Activated CD8-positive, alpha-beta memory T cell treated with anti-CD3 and anti-CD28 coated beads, Interleukin-2, amount 50 U/mL, for 24 hours (primary cell): ENCODE results near the gene SHISAL1.
A peak's percentile ranks its signal among the peaks of the same experiment; 100 is the strongest.

Experiments used
- DNase-seq: peaks from one replicate; pipeline ENCODE4 v3.0.0-alpha.2; 2020; ENCODE audit errors: extremely low read depth

SHISAL1 gene

GRCh38 chr22:44312766-44313165 is at the start of gene SHISAL1:
TSS of gene SHISAL1 (minus strand) at chr22:44312951. CDS start at chr22:44300945, 12,006 bp downstream.
- DNase-seq, result no peak

DNA sequence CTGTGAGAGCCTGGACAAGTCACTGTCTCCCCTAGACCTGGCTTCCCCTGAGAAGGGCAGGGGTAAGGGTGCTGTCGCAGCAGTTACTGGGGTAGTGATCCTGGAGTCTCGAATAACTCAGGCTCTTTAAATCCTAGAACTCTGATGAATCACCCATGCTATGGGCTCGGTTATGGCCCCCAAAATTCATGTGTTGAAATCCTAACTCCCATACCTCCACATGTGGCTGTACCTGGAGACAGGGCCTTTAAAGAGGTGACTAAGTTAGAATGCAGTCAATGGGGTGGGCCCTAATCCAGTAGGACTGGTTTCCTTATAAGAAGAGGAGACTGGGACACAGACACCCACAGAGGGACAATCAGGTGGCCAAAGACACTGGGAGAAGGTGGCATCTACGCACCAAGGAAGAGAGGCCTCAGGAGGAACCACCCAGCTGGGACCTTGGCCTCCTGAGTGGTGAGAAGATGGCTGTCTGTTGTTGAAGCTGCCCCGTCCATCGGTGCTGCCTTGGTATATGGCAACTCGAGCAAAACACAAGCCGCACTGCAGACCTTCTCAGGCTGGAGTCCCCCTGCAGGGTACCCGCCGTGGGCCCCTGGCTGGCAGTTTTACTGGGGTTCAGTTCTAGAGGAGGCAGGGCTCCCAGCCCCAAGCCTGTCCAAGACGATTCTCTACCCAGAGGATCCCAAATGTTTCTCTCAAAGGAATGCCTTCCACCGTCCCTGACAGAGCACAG is 48.8 kb upstream of the SHISAL1 start:
- no peak for DNase-seq

DNA sequence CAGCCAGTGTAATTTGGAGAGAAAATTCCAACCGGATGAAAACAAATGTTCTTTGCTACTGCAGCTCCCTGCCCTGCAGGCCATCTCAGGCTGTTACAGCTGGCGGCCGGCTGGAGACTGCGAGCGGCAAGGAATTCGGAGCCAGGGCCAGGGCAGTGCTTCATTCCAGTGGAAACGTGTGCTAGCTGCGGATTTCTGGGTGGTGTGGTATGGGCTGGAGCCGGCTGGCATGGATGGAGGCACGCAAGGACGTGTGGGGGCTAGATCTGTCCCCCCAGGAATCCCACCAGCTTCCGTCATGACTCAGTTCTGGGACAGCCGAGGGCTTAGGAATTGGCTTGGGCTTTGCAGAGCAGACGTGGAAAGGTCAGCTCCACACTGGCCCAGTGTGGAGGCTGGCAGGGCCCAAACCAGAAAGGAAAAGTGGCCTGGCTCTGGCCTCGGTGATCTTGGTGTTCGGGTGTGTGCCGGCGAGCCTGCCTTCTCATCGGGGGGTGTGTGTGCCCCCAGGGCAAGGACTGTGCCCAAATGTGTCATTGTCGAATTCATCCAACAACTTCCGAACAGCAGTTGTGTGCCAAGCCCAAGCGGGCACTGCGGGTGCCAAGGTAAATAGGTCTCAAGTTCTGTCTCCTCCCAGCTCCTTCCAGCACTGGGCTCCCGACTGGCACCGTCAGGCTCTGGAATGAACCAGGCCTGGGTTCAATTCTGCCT is 48.1 kb upstream of the SHISAL1 start:
- DNase-seq, result no peak

GRCh38 chr22:44360306-44360667 is 47.5 kb upstream of the SHISAL1 start:
- DNase-seq, result no peak

DNA sequence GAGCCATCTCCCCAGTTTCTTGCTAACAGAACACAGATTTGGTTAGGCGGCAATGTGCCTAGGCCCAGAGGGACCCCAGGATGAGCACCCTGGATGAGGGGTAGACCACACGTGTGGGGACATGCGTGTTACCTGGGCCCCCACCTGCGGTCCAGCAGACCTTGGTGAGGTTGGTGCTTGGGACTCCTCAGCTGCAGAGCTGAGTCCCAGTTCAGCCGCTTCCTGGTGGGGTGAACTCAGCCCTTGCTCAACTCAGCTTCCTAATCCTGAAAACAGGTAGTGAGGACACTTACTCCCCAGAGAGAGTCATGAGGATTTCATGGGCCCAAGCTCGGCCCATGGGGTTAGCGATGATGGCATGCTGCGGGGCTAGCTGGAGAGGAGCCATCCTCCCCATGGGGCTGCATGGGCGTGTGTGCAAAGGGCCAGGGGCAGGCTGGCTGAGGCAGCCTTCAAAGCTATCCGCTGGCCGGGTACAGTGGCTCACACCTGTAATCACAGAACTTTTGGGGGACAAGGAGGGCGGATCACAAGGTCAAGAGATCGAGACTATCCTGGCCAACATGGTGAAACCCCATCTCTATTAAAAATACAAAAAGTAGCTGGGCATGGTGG is 46.9 kb upstream of the SHISAL1 start:
- no peak for DNase-seq

GRCh38 chr22:44358709-44359440 is 46.1 kb upstream of the SHISAL1 start:
- DNase-seq, result no peak

GRCh38 chr22:44357966-44358465 is 45.3 kb upstream of the SHISAL1 start:
- no peak for DNase-seq

GRCh38 chr22:44357296-44357965 is 44.7 kb upstream of the SHISAL1 start:
- no peak for DNase-seq

- no peak for DNase-seq
These were observed 42.9 kb upstream of the SHISAL1 start for GRCh38 chr22:44355716-44356070.

GRCh38 chr22:44354288-44354687 is 41.5 kb upstream of the SHISAL1 start:
- no peak for DNase-seq

DNA sequence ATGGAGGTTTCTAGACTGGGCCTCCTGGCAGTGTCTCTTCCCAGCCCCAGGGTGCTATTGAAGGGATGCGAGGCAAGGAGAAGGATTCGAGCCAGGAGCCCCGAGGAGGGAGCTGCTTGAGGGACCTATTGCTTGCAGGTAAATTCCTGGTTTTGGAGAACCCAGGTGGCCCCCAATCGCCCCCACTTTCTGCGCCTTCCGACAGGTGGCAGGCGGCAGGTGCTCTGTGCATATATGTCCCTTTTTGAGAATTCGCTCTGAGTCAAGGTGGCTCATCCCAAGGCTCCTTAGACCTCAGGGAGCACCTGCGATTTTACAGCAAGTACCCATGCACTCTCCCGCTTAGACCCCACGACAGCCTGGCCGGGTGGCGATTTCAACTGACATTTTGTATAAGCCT is 40.3 kb upstream of the SHISAL1 start:
- no peak for DNase-seq

DNA sequence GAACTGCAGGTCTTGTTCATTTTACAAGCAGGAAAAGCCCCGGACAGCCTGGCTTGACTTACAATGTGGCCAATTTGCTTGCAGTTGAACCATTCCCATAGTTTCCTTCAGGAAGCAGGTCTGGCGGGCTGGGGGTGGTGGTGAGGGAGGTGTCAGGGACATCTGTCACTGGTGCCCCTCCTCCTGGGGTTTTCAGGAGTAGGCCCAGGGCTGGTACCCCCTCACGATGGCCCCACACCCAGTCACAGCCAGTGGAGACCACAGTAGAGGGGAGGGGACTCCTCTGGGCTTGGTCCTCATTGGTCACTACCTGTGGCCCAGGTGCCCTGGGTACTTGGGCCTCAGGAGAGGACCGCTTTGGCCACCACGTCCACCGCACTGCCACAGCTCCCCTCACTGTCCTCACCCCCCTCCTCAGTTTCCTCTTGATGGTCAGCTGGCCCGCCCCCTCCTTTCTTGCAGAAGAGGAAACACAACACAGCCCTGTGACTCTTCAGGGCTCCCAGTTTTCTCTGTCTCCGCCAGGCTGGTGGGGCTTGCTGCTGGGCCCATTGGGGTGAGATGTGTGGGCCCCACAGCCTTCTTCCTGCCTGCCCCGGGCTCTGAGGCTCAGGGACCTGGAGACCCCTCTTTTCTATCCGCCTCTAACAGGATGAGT is 39.8 kb upstream of the SHISAL1 start:
- no peak for DNase-seq

GRCh38 chr22:44351685-44352377 is 39.1 kb upstream of the SHISAL1 start:
- DNase-seq, result peak; percentile 2

DNA sequence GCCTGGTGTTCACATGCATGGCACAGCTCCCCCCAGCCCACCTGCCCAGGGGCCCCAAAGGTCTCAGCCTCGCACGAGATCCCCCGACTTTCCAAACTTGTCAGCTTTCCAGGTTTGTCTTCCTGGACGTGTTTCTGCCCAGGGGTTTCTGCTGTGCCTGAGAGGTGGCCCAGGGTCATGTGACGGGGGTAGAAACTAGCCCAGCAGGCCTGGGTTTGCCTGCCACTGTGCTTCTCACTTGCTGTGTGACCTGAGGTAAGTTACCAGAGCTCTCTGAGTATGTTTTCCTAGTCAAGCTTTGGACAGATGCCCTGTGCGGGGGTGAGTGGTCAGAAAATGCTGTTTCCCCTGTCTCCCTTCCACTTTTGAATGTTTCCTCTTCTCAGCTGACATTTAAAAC is 38.3 kb upstream of the SHISAL1 start:
- DNase-seq, result no peak

- no peak for DNase-seq
These were observed 36.8 kb upstream of the SHISAL1 start for GRCh38 chr22:44349594-44349993.

GRCh38 chr22:44348971-44349560 is 36.3 kb upstream of the SHISAL1 start:
- DNase-seq, result no peak

DNA sequence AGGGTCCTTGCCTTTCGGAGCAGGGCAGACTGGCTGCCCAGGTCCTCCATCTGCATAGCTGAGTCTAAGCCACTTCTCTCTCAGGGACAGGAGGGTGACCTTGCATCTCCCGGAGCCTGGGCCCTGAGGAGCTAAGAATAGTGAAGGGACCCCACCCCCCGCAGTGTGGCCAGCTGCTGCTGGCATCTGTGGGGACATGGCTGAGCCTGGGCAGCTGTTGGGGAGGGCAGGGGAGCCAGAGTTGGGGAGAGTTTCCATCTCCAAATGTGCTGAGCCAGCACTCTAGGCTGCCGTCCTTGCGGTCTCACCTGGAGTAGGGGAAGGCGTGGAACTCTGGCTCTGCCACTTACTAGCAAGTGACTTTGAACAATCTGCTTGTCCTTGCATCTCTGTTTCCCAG is 34.8 kb upstream of the SHISAL1 start:
- no peak for DNase-seq

DNA sequence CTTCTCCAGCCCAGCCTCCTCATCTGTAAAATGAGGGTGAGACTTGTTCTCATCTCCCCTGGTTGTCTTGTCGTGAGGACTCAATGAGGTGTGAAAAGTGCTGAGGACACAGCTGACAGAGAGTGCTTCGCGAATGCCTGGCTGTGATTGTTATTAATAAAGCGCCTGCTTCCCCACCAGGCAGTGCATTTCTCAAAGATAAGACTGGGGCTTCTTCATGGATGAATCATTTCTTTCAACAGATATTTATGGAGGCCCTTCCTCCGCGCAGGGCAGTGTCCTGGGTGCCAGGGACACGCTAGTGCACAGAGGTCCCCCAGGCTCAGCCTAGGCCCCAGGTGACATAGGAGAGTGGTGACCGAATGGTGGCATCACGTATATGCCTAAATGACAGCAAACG is 34.3 kb upstream of the SHISAL1 start:
- DNase-seq, result no peak

DNA sequence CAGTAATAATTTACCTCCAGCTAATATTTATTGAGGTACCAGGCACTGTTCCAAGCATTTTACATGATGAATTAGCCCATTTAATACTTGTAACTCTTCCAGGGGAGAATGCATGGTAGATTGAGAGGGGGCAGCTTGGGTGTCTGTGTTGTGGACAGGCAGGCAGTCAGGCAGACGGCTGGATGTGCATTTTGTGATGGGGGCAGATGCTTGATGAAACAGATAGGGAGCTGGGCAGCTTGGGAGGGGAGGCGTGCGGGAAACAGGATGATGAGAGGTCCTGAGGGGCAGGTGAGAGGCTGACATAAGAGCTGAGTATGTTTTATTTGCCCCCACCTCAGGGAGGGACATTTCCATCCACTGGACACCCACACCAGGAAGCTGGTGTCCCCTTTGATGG is 33.1 kb upstream of the SHISAL1 start:
- DNase-seq, result no peak

DNA sequence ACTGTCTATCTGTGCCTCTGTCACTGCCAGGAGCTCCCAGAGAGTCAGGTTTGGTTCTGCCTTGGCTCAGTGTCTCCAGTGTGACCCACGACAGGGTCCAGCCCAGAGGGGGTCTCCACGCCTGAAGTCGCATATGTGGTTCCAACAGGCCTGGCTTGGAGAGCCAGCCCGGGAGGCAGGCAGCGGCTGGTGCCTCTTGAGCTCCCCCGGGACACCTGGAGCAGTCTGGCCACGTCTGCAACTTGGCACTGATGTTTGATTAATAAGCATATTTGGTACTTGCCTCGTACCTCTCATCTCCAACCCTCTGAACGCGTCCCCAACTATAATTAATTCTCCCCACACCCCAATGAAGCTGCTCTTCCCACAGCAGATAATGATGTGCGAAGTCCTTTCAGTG is 31.7 kb upstream of the SHISAL1 start:
- no peak for DNase-seq
